Stimulated activated CD4-positive, alpha-beta T cell treated with anti-CD3 and anti-CD28 coated beads, TNF-alpha, amount 100 ng/mL, for 24 hours (primary cell): ENCODE data around the gene PLEKHG2.
"Not testable (repeated sequence)": the region's sequence is repeated elsewhere in the genome, so short reads cannot be mapped to it uniquely, and the experiment has no call there.

ENCODE experiments used
- DNase-seq, 3 experiments: peaks; one replicate each; pipeline ENCODE4 v3.0.0-alpha.2; 2020; ENCODE audit warnings: low read depth in 3 of 3

Gene PLEKHG2

GRCh38 chr19:39446365-39447084 is 34.1 kb downstream of the PLEKHG2 start:
- no peak for DNase-seq

- DNase-seq, result no peak
Measured at GRCh38 chr19:39448271-39448670, 35.8 kb downstream of the PLEKHG2 start.

GRCh38 chr19:39449116-39449797 is 36.8 kb downstream of the PLEKHG2 start:
- DNase-seq, result no peak

GRCh38 chr19:39451257-39451656 is 38.8 kb downstream of the PLEKHG2 start:
- not testable (repeated sequence) for DNase-seq

GRCh38 chr19:39463403-39463802 is 50.9 kb downstream of the PLEKHG2 start:
- no peak for DNase-seq

GRCh38 chr19:39465956-39466747 is 53.7 kb downstream of the PLEKHG2 start:
- no peak for DNase-seq

- DNase-seq, result no peak
Measured at GRCh38 chr19:39467941-39468340, 55.5 kb downstream of the PLEKHG2 start.

GRCh38 chr19:39469036-39469435 is 56.6 kb downstream of the PLEKHG2 start:
- no peak for DNase-seq

GRCh38 chr19:39469567-39469966 is 57.1 kb downstream of the PLEKHG2 start:
- no peak for DNase-seq

- no peak for DNase-seq
Measured at GRCh38 chr19:39470724-39471339, 58.4 kb downstream of the PLEKHG2 start.

GRCh38 chr19:39471756-39472536 is 59.5 kb downstream of the PLEKHG2 start:
- no peak for DNase-seq

GRCh38 chr19:39472746-39473442 is 60.4 kb downstream of the PLEKHG2 start:
- no peak for DNase-seq

- DNase-seq, result no peak
Measured at GRCh38 chr19:39473443-39473960, 61.0 kb downstream of the PLEKHG2 start.

- peak; percentile 41 to 67 (median 51) for DNase-seq
Measured at GRCh38 chr19:39474139-39474620, 61.7 kb downstream of the PLEKHG2 start.

GRCh38 chr19:39475748-39476147 is 63.3 kb downstream of the PLEKHG2 start:
- no peak for DNase-seq
